WTC11 (cell line): Measurements from ENCODE around the gene FABP7. TPM values are rescaled to one million over a fixed set of nuclear protein-coding genes. Genes with fewer than 3 reads are reported as not detected.

ENCODE experiments used
- ATAC-seq: fragments of 200-7000 bp; cut with Tn5 transposase; 2 replicates; pipeline ENCODE4 v1.10.0; 2021; ENCODE audit warnings: mild to moderate bottlenecking, moderate library complexity
- CTCF ChIA-PET: fragments of 300-600 bp; sonication (Branson Sonifier 250); formaldehyde crosslinking; loops from one replicate; lab custom pipeline; 2021; ENCODE audit warnings: antibody characterized with exemption; lab: Charles Lee
- POLR2A ChIA-PET: fragments of 350-600 bp; sonication (Branson Sonifier 250); formaldehyde crosslinking; loops from one replicate; lab custom pipeline; 2021; ENCODE audit warnings: antibody characterized with exemption; lab: Charles Lee
- DNase-seq: peaks from one replicate; pipeline ENCODE4 v3.0.0; 2021; ENCODE audit warnings: low spot score
- H3K27ac Mint-ChIP-seq: 2 replicates; pipeline ENCODE4 v1.8.0; 2021; ENCODE audit warnings: mixed read lengths
- H3K27me3 Mint-ChIP-seq: 2 replicates; pipeline ENCODE4 v1.8.0; 2021; ENCODE audit warnings: low read depth, mild to moderate bottlenecking, moderate library complexity, mixed read lengths
- H3K36me3 Mint-ChIP-seq: 2 replicates; pipeline ENCODE4 v1.8.0; 2021; ENCODE audit warnings: mixed read lengths
- H3K4me1 Mint-ChIP-seq: 2 replicates; pipeline ENCODE4 v1.8.0; 2022; ENCODE audit warnings: mixed read lengths
- H3K4me3 Mint-ChIP-seq: 2 replicates; pipeline ENCODE4 v1.8.0; 2021; ENCODE audit warnings: mild to moderate bottlenecking, moderate library complexity, mixed read lengths
- H3K9me3 Mint-ChIP-seq: 2 replicates; pipeline ENCODE4 v1.8.0; 2021; ENCODE audit warnings: mixed read lengths
- ARID4B ChIP-seq: sonication (generic); formaldehyde crosslinking; IDR thresholded peaks from 2 replicates; pipeline ENCODE4 v1.8.0; 2023; ENCODE audit warnings: missing genetic modification reagents, mild to moderate bottlenecking, borderline replicate concordance
- CREM ChIP-seq: sonication (generic); formaldehyde crosslinking; IDR thresholded peaks from 2 replicates; pipeline ENCODE4 v1.8.1; 2022; ENCODE audit warnings: mild to moderate bottlenecking, missing genetic modification reagents, moderate library complexity
- ETV6 ChIP-seq: sonication (generic); formaldehyde crosslinking; IDR thresholded peaks from 2 replicates; pipeline ENCODE4 v1.8.1; 2022; ENCODE audit warnings: mild to moderate bottlenecking, missing genetic modification reagents
- IRF2 ChIP-seq: sonication (generic); formaldehyde crosslinking; IDR thresholded peaks from 2 replicates; pipeline ENCODE4 v1.8.0; 2022; ENCODE audit warnings: low read depth, missing genetic modification reagents, borderline replicate concordance
- KAT7 ChIP-seq: sonication (generic); formaldehyde crosslinking; IDR thresholded peaks from 2 replicates; pipeline ENCODE4 v1.8.1; 2023; ENCODE audit warnings: missing genetic modification reagents, mild to moderate bottlenecking, borderline replicate concordance
- MLX ChIP-seq: sonication (generic); formaldehyde crosslinking; IDR thresholded peaks from 2 replicates; pipeline ENCODE4 v1.8.1; 2023; ENCODE audit warnings: mild to moderate bottlenecking, missing genetic modification reagents, moderate library complexity
- NFYB ChIP-seq: sonication (generic); formaldehyde crosslinking; conservative IDR thresholded peaks from 2 replicates; pipeline ENCODE4 v1.8.0; 2022; ENCODE audit warnings: low read depth, missing genetic modification reagents
- NR3C1 ChIP-seq: sonication (generic); formaldehyde crosslinking; conservative IDR thresholded peaks from 2 replicates; pipeline ENCODE4 v1.8.1; 2023; ENCODE audit warnings: low read depth, mild to moderate bottlenecking, missing genetic modification reagents
- ZNF317 ChIP-seq: sonication (generic); formaldehyde crosslinking; IDR thresholded peaks from 2 replicates; pipeline ENCODE4 v1.8.1; 2023; ENCODE audit warnings: low read depth, mild to moderate bottlenecking, moderate library complexity, missing genetic modification reagents, borderline replicate concordance
- ZNF396 ChIP-seq: fragments of 250-450 bp; sonication (Bioruptor Pico); IDR thresholded peaks from 2 replicates; pipeline ENCODE4 v1.8.0; 2021; ENCODE audit warnings: mild to moderate bottlenecking, moderate library complexity, borderline replicate concordance
- ZNF416 ChIP-seq: fragments of 250-450 bp; sonication (Bioruptor Pico); IDR thresholded peaks from 2 replicates; pipeline ENCODE4 v1.9.0; 2021; ENCODE audit warnings: mild to moderate bottlenecking, inconsistent platforms
- total RNA-seq: library from RNA; stranded (reverse); gene quantifications from 3 replicates; pipeline ENCODE4 v1.2.3, GENCODE V29; 2021
- TF ChIP-seq, protein P1 (sequence below): sonication (generic); formaldehyde crosslinking; IDR thresholded peaks from 2 replicates; pipeline ENCODE4 v1.8.0; 2022; ENCODE audit warnings: missing genetic modification reagents
- TF ChIP-seq, protein P2 (sequence below): sonication (generic); formaldehyde crosslinking; IDR thresholded peaks from 2 replicates; pipeline ENCODE4 v1.8.1; 2023; ENCODE audit warnings: mild to moderate bottlenecking, missing genetic modification reagents, borderline replicate concordance
- TF ChIP-seq, protein P3 (sequence below): fragments of 250-450 bp; sonication (Bioruptor Pico); IDR thresholded peaks from 2 replicates; pipeline ENCODE4 v2.1.2; 2022; ENCODE audit warnings: mild to moderate bottlenecking, moderate library complexity
- TF ChIP-seq, protein P4 (sequence below): fragments of 250-450 bp; sonication (Bioruptor Pico); conservative IDR thresholded peaks from 2 replicates; pipeline ENCODE4 v1.9.0; 2021; ENCODE audit warnings: mild to moderate bottlenecking

The FABP7 gene
- total RNA-seq, 1 experiment from 2014 or later: 7.2 TPM

- Mint-ChIP-seq H3K9me3 (no peaks in the 10 kb centered on the region), H3K4me3 (no peak overlapping the region), H3K36me3 (no peaks in the 10 kb centered on the region), H3K27me3 (peaks cover 43% of the 10 kb centered on the region), H3K27ac (no peak overlapping the region), H3K4me1 (peaks cover 57% of the 10 kb centered on the region)
- CTCF ChIA-PET: no interaction called here
- ATAC-seq (no peak), DNase-seq (no peak)
- TF ChIP-seq, protein P1, sequence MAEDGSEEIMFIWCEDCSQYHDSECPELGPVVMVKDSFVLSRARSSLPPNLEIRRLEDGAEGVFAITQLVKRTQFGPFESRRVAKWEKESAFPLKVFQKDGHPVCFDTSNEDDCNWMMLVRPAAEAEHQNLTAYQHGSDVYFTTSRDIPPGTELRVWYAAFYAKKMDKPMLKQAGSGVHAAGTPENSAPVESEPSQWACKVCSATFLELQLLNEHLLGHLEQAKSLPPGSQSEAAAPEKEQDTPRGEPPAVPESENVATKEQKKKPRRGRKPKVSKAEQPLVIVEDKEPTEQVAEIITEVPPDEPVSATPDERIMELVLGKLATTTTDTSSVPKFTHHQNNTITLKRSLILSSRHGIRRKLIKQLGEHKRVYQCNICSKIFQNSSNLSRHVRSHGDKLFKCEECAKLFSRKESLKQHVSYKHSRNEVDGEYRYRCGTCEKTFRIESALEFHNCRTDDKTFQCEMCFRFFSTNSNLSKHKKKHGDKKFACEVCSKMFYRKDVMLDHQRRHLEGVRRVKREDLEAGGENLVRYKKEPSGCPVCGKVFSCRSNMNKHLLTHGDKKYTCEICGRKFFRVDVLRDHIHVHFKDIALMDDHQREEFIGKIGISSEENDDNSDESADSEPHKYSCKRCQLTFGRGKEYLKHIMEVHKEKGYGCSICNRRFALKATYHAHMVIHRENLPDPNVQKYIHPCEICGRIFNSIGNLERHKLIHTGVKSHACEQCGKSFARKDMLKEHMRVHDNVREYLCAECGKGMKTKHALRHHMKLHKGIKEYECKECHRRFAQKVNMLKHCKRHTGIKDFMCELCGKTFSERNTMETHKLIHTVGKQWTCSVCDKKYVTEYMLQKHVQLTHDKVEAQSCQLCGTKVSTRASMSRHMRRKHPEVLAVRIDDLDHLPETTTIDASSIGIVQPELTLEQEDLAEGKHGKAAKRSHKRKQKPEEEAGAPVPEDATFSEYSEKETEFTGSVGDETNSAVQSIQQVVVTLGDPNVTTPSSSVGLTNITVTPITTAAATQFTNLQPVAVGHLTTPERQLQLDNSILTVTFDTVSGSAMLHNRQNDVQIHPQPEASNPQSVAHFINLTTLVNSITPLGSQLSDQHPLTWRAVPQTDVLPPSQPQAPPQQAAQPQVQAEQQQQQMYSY (CRISPR knock-in tag): no peak
- TF ChIP-seq, protein P2, sequence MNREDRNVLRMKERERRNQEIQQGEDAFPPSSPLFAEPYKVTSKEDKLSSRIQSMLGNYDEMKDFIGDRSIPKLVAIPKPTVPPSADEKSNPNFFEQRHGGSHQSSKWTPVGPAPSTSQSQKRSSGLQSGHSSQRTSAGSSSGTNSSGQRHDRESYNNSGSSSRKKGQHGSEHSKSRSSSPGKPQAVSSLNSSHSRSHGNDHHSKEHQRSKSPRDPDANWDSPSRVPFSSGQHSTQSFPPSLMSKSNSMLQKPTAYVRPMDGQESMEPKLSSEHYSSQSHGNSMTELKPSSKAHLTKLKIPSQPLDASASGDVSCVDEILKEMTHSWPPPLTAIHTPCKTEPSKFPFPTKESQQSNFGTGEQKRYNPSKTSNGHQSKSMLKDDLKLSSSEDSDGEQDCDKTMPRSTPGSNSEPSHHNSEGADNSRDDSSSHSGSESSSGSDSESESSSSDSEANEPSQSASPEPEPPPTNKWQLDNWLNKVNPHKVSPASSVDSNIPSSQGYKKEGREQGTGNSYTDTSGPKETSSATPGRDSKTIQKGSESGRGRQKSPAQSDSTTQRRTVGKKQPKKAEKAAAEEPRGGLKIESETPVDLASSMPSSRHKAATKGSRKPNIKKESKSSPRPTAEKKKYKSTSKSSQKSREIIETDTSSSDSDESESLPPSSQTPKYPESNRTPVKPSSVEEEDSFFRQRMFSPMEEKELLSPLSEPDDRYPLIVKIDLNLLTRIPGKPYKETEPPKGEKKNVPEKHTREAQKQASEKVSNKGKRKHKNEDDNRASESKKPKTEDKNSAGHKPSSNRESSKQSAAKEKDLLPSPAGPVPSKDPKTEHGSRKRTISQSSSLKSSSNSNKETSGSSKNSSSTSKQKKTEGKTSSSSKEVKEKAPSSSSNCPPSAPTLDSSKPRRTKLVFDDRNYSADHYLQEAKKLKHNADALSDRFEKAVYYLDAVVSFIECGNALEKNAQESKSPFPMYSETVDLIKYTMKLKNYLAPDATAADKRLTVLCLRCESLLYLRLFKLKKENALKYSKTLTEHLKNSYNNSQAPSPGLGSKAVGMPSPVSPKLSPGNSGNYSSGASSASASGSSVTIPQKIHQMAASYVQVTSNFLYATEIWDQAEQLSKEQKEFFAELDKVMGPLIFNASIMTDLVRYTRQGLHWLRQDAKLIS (CRISPR knock-in tag): no peak
- TF ChIP-seq NFYB: no peak
- no peak for TF ChIP-seq ZNF317
- no peak for TF ChIP-seq ETV6
- no peak for TF ChIP-seq MLX (CRISPR knock-in tag)
- no peak for TF ChIP-seq ZNF416
- TF ChIP-seq, protein P3, sequence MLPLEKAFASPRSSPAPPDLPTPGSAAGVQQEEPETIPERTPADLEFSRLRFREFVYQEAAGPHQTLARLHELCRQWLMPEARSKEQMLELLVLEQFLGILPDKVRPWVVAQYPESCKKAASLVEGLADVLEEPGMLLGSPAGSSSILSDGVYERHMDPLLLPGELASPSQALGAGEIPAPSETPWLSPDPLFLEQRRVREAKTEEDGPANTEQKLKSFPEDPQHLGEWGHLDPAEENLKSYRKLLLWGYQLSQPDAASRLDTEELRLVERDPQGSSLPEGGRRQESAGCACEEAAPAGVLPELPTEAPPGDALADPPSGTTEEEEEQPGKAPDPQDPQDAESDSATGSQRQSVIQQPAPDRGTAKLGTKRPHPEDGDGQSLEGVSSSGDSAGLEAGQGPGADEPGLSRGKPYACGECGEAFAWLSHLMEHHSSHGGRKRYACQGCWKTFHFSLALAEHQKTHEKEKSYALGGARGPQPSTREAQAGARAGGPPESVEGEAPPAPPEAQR (CRISPR knock-in tag): no peak
- TF ChIP-seq, protein P4, sequence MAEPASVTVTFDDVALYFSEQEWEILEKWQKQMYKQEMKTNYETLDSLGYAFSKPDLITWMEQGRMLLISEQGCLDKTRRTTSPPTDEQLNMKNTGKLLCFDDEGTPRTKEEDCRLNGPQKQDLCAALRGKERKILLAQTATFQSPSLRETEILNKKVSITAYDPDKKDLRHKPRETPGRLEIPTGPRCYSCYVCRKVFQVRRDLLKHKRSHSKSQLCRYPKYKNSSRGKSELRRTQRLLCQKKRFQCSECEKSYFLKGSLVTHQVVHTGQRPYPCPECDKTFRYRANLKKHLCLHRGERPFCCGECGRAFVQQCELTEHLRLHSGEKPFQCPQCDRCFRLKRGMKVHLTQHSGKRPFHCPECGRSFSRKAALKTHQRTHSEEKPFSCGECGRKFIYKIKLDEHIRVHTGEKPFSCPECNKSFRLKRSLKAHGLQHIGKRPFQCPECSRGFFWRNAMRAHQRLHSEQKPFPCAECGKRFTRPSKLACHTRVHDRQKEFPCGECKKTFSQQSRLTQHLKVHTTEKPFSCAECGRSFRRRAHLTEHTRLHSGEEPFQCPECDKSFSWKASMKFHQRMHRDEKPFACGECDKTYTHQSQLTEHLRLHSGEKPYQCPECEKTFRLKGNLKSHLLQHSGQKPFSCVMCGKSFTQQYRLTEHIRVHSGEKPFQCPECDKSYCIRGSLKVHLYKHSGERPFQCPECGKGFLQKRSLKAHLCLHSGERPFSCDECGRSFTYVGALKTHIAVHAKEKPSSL (CRISPR knock-in tag): no peak
- TF ChIP-seq CREM (CRISPR knock-in tag): no peak
- TF ChIP-seq IRF2: no peak
- no peak for TF ChIP-seq ARID4B (CRISPR knock-in tag)
- TF ChIP-seq ZNF396 (CRISPR knock-in tag): no peak
- no peak for TF ChIP-seq KAT7 (CRISPR knock-in tag)
- TF ChIP-seq NR3C1 (CRISPR knock-in tag): no peak
- POLR2A ChIA-PET: no interaction called here
Measured at GRCh38 chr6:122783401-122783800, 3.9 kb downstream of the FABP7 start.
